ENCODE measurements around the gene UGT1A6.
"Not testable (repeated sequence)": the region's sequence is repeated elsewhere in the genome, so short reads cannot be mapped to it uniquely, and the experiment has no call there.

UGT1A6 gene

GRCh38 chr2:233692648-233693047, at the start of gene UGT1A6:
UGT1A6 (plus strand) TSS chr2:233692890; CDS start chr2:233693005, 115 bp downstream.
- no peak for DNase-seq (ENCODE audit: low read depth in 1 of 2, low spot score in 1 of 2)

GRCh38 chr2:233643128-233643527, 49.6 kb upstream of the UGT1A6 start:
- no peak for DNase-seq (ENCODE audit: low read depth in 1 of 2, low spot score in 1 of 2)

- not testable (repeated sequence) for DNase-seq (ENCODE audit: low read depth in 1 of 2, low spot score in 1 of 2)
Observed at GRCh38 chr2:233646033-233646432, 46.7 kb upstream of the UGT1A6 start.

- no peak for DNase-seq (ENCODE audit: low read depth in 1 of 2, low spot score in 1 of 2)
Observed at GRCh38 chr2:233650981-233651380, 41.7 kb upstream of the UGT1A6 start.

GRCh38 chr2:233651430-233651829, 41.3 kb upstream of the UGT1A6 start:
- DNase-seq (ENCODE audit: low read depth in 1 of 2, low spot score in 1 of 2): no peak

- DNase-seq (ENCODE audit: low read depth in 1 of 2, low spot score in 1 of 2): no peak
Observed at GRCh38 chr2:233654501-233654900, 38.2 kb upstream of the UGT1A6 start.

GRCh38 chr2:233655043-233655442, 37.6 kb upstream of the UGT1A6 start:
- no peak for DNase-seq (ENCODE audit: low read depth in 1 of 2, low spot score in 1 of 2)

- DNase-seq (ENCODE audit: low read depth in 1 of 2, low spot score in 1 of 2): not testable (repeated sequence)
Observed at GRCh38 chr2:233655943-233656342, 36.7 kb upstream of the UGT1A6 start.

GRCh38 chr2:233656443-233656842, 36.2 kb upstream of the UGT1A6 start:
- DNase-seq (ENCODE audit: low read depth in 1 of 2, low spot score in 1 of 2): no peak

GRCh38 chr2:233658610-233659009, 34.1 kb upstream of the UGT1A6 start:
- DNase-seq (ENCODE audit: low read depth in 1 of 2, low spot score in 1 of 2): no peak

GRCh38 chr2:233663911-233664310, 28.8 kb upstream of the UGT1A6 start:
- no peak for DNase-seq (ENCODE audit: low read depth in 1 of 2, low spot score in 1 of 2)

GRCh38 chr2:233668605-233669260, 24.0 kb upstream of the UGT1A6 start:
- DNase-seq (ENCODE audit: low read depth in 1 of 2, low spot score in 1 of 2): no peak

GRCh38 chr2:233671290-233672161, 21.2 kb upstream of the UGT1A6 start, which contains the start of gene UGT1A9:
UGT1A9 (plus strand) TSS chr2:233671898; CDS start chr2:233671935, 37 bp downstream.
- DNase-seq (ENCODE audit: low read depth in 1 of 2, low spot score in 1 of 2): no peak

GRCh38 chr2:233672886-233673285, 19.8 kb upstream of the UGT1A6 start:
- DNase-seq (ENCODE audit: low read depth in 1 of 2, low spot score in 1 of 2): no peak

GRCh38 chr2:233673896-233674295, 18.8 kb upstream of the UGT1A6 start:
- DNase-seq (ENCODE audit: low read depth in 1 of 2, low spot score in 1 of 2): no peak

- no peak for DNase-seq (ENCODE audit: low read depth in 1 of 2, low spot score in 1 of 2)
Observed at GRCh38 chr2:233674314-233674713, 18.4 kb upstream of the UGT1A6 start.

GRCh38 chr2:233674995-233675394, 17.7 kb upstream of the UGT1A6 start:
- DNase-seq (ENCODE audit: low read depth in 1 of 2, low spot score in 1 of 2): no peak

GRCh38 chr2:233676046-233676445, 16.6 kb upstream of the UGT1A6 start:
- DNase-seq (ENCODE audit: low read depth in 1 of 2, low spot score in 1 of 2): no peak

GRCh38 chr2:233679196-233679595, 13.5 kb upstream of the UGT1A6 start:
- DNase-seq (ENCODE audit: low read depth in 1 of 2, low spot score in 1 of 2): no peak

- no peak for DNase-seq (ENCODE audit: low read depth in 1 of 2, low spot score in 1 of 2)
Observed at GRCh38 chr2:233680361-233681045, 12.2 kb upstream of the UGT1A6 start.

GRCh38 chr2:233681521-233682099, 11.1 kb upstream of the UGT1A6 start, which contains the start of gene UGT1A7:
UGT1A7 (plus strand) TSS chr2:233681901; CDS start chr2:233681938, 37 bp downstream.
- no peak for DNase-seq (ENCODE audit: low read depth in 1 of 2, low spot score in 1 of 2)

All from activated CD4-positive, alpha-beta T cell treated with anti-CD3 and anti-CD28 coated beads, Interleukin-2, amount 50 U/mL, for 24 hours (primary cell).